Immature natural killer cell (primary cell): ENCODE measurements around the gene LHFPL2. TPM values are rescaled to one million over a fixed set of nuclear protein-coding genes. Genes with fewer than 3 reads are reported as not detected.
A peak's percentile ranks its signal among the peaks of the same experiment; 100 is the strongest.

Experiments
- DNase-seq, 3 donors: peaks; one replicate each; pipeline ENCODE4 v3.0.0; 2022; ENCODE audit warnings: mixed read lengths in 1 of 3
- H3K27ac Mint-ChIP-seq, 6 donors: one replicate each; pipeline ENCODE4 v1.8.0; 2020; ENCODE audit warnings: mixed read lengths in 6 of 6, mild to moderate bottlenecking in 5 of 6, inconsistent platforms in 4 of 6, moderate library complexity in 3 of 6
- H3K27me3 Mint-ChIP-seq, 3 donors: one replicate each; pipeline ENCODE4 v1.8.0; 2020 to 2021; ENCODE audit warnings: low read depth in 3 of 3, mild to moderate bottlenecking in 3 of 3, mixed read lengths in 3 of 3, moderate library complexity in 3 of 3, inconsistent platforms in 1 of 3
- H3K36me3 Mint-ChIP-seq, 3 donors: one replicate each; pipeline ENCODE4 v1.8.0; 2020; ENCODE audit warnings: mixed read lengths in 3 of 3, inconsistent platforms in 2 of 3, mild to moderate bottlenecking in 2 of 3
- H3K4me1 Mint-ChIP-seq, 2 donors: one replicate each; pipeline ENCODE4 v1.8.0; 2020; ENCODE audit warnings: inconsistent platforms in 2 of 2, mild to moderate bottlenecking in 2 of 2, mixed read lengths in 2 of 2, moderate library complexity in 1 of 2
- H3K4me3 Mint-ChIP-seq, 5 donors: one replicate each; pipeline ENCODE4 v1.8.0; 2020; ENCODE audit warnings: mild to moderate bottlenecking in 5 of 5, mixed read lengths in 5 of 5, inconsistent platforms in 3 of 5, moderate library complexity in 3 of 5
- H3K9me3 Mint-ChIP-seq, 6 donors: one replicate each; pipeline ENCODE4 v1.8.0; 2020; ENCODE audit warnings: mild to moderate bottlenecking in 6 of 6, mixed read lengths in 6 of 6, inconsistent platforms in 4 of 6, moderate library complexity in 3 of 6
- polyA plus RNA-seq, 3 donors: library from polyadenylated mRNA; unstranded; fragments of 300-500 nt; fragmentation: Illumina TruSeq; gene quantifications; one replicate each; pipeline ENCODE4 v1.2.3, GENCODE V29; 2021

The LHFPL2 gene
- polyA plus RNA-seq, 3 donors from 2014 or later, result 0.09 to 0.49 TPM; not detected in 1

GRCh38 chr5:78659714-78660113 is 11.1 kb upstream of the LHFPL2 start:
- no peaks in the 10 kb centered on the region for H3K36me3 Mint-ChIP-seq
- H3K27ac Mint-ChIP-seq, result no peak overlapping the region
- H3K27me3 Mint-ChIP-seq, result peaks cover 6 to 9% (median 6%) of the 10 kb centered on the region in 3 donors
- no peak overlapping the region for H3K4me3 Mint-ChIP-seq
- no peak for DNase-seq
- H3K4me1 Mint-ChIP-seq, result no peaks in the 10 kb centered on the region
- H3K9me3 Mint-ChIP-seq, result no peaks in the 10 kb centered on the region

GRCh38 chr5:78659114-78659513 is 10.5 kb upstream of the LHFPL2 start:
- H3K27ac Mint-ChIP-seq, result no peak overlapping the region
- DNase-seq, result no peak
- H3K36me3 Mint-ChIP-seq, result no peaks in the 10 kb centered on the region
- peaks cover 6 to 9% (median 6%) of the 10 kb centered on the region in 3 donors for H3K27me3 Mint-ChIP-seq
- H3K9me3 Mint-ChIP-seq, result no peaks in the 10 kb centered on the region
- H3K4me3 Mint-ChIP-seq, result no peak overlapping the region
- no peaks in the 10 kb centered on the region for H3K4me1 Mint-ChIP-seq

- H3K27me3 Mint-ChIP-seq, result peaks cover 3 to 10% (median 7%) of the 10 kb centered on the region in 3 donors
- no peak overlapping the region for H3K4me3 Mint-ChIP-seq
- no peak for DNase-seq
- H3K36me3 Mint-ChIP-seq, result no peaks in the 10 kb centered on the region
- no peaks in the 10 kb centered on the region for H3K4me1 Mint-ChIP-seq
- H3K9me3 Mint-ChIP-seq, result no peaks in the 10 kb centered on the region
- H3K27ac Mint-ChIP-seq, result no peak overlapping the region
Observed at GRCh38 chr5:78657201-78657600, 8.6 kb upstream of the LHFPL2 start.

- no peak for DNase-seq
- H3K36me3 Mint-ChIP-seq, result no peaks in the 10 kb centered on the region
- H3K27me3 Mint-ChIP-seq, result peaks cover 2 to 8% (median 5%) of the 10 kb centered on the region in 3 donors
- H3K4me1 Mint-ChIP-seq, result no peaks in the 10 kb centered on the region
- no peaks in the 10 kb centered on the region for H3K9me3 Mint-ChIP-seq
- no peak overlapping the region for H3K27ac Mint-ChIP-seq
- no peak overlapping the region for H3K4me3 Mint-ChIP-seq
Observed at GRCh38 chr5:78655746-78656290, 7.2 kb upstream of the LHFPL2 start.

- H3K27ac Mint-ChIP-seq, result no peak overlapping the region
- no peak for DNase-seq
- peaks cover 5 to 14% (median 10%) of the 10 kb centered on the region in 3 donors for H3K27me3 Mint-ChIP-seq
- no peaks in the 10 kb centered on the region for H3K36me3 Mint-ChIP-seq
- peaks cover 0 to 4% (median 0%) of the 10 kb centered on the region in 6 donors for H3K9me3 Mint-ChIP-seq
- H3K4me3 Mint-ChIP-seq, result no peak overlapping the region
- H3K4me1 Mint-ChIP-seq, result peaks cover 0 to 6% of the 10 kb centered on the region in 2 donors
Observed at GRCh38 chr5:78654386-78654785, 5.8 kb upstream of the LHFPL2 start.

- H3K36me3 Mint-ChIP-seq, result no peaks in the 10 kb centered on the region
- no peak overlapping the region for H3K27ac Mint-ChIP-seq
- peaks cover 0 to 6% of the 10 kb centered on the region in 2 donors for H3K4me1 Mint-ChIP-seq
- H3K9me3 Mint-ChIP-seq, result peaks cover 0 to 4% (median 0%) of the 10 kb centered on the region in 6 donors
- no peak overlapping the region for H3K4me3 Mint-ChIP-seq
- DNase-seq, result no peak
- H3K27me3 Mint-ChIP-seq, result peaks cover 4 to 15% (median 10%) of the 10 kb centered on the region in 3 donors
Observed at GRCh38 chr5:78653681-78654366, 5.3 kb upstream of the LHFPL2 start.

GRCh38 chr5:78653031-78653430 is 4.5 kb upstream of the LHFPL2 start:
- Mint-ChIP-seq H3K27ac (no peak overlapping the region), H3K4me1 (peaks cover 0 to 6% of the 10 kb centered on the region in 2 donors), H3K4me3 (no peak overlapping the region), H3K27me3 (peaks cover 0 to 15% (median 10%) of the 10 kb centered on the region in 3 donors), H3K9me3 (peaks cover 0 to 4% (median 0%) of the 10 kb centered on the region in 6 donors), H3K36me3 (no peaks in the 10 kb centered on the region)
- DNase-seq, result no peak

- H3K4me1 Mint-ChIP-seq, result peaks cover 14 to 18% of the 10 kb centered on the region in 2 donors
- DNase-seq, result no peak
- peaks cover 0 to 22% (median 16%) of the 10 kb centered on the region in 3 donors for H3K27me3 Mint-ChIP-seq
- H3K9me3 Mint-ChIP-seq, result peaks cover 0 to 4% (median 0%) of the 10 kb centered on the region in 6 donors
- no peaks in the 10 kb centered on the region for H3K36me3 Mint-ChIP-seq
- no peak overlapping the region for H3K4me3 Mint-ChIP-seq
- no peak overlapping the region for H3K27ac Mint-ChIP-seq
Observed at GRCh38 chr5:78651468-78651867, 2.9 kb upstream of the LHFPL2 start.

GRCh38 chr5:78650531-78650930 is 2.0 kb upstream of the LHFPL2 start:
- Mint-ChIP-seq H3K27ac (no peak overlapping the region), H3K9me3 (peaks cover 0 to 4% (median 0%) of the 10 kb centered on the region in 6 donors), H3K4me3 (peak overlapping the region in 1 of 5 donors; percentile 63), H3K27me3 (peaks cover 0 to 22% (median 22%) of the 10 kb centered on the region in 3 donors), H3K36me3 (no peaks in the 10 kb centered on the region), H3K4me1 (peaks cover 14 to 18% of the 10 kb centered on the region in 2 donors)
- DNase-seq, result no peak

GRCh38 chr5:78649861-78650496 is 1.4 kb upstream of the LHFPL2 start:
- Mint-ChIP-seq H3K4me1 (peaks cover 14 to 18% of the 10 kb centered on the region in 2 donors), H3K4me3 (peak overlapping the region; percentile 31 to 77 (median 66)), H3K36me3 (no peaks in the 10 kb centered on the region), H3K9me3 (peaks cover 0 to 4% (median 0%) of the 10 kb centered on the region in 6 donors), H3K27me3 (peaks cover 0 to 23% (median 22%) of the 10 kb centered on the region in 3 donors), H3K27ac (no peak overlapping the region)
- DNase-seq, result no peak

- H3K4me3 Mint-ChIP-seq, result peak overlapping the region in 4 of 5 donors; percentile 30 to 64 (median 47)
- H3K36me3 Mint-ChIP-seq, result no peaks in the 10 kb centered on the region
- DNase-seq, result no peak
- peaks cover 0 to 27% (median 26%) of the 10 kb centered on the region in 3 donors for H3K27me3 Mint-ChIP-seq
- H3K9me3 Mint-ChIP-seq, result peaks cover 0 to 4% (median 0%) of the 10 kb centered on the region in 6 donors
- peaks cover 14 to 18% of the 10 kb centered on the region in 2 donors for H3K4me1 Mint-ChIP-seq
- H3K27ac Mint-ChIP-seq, result no peak overlapping the region
Observed at GRCh38 chr5:78649211-78649695, 681 bp upstream of the LHFPL2 start.

- Mint-ChIP-seq H3K27ac (peak overlapping the region in 1 of 6 donors; percentile 23), H3K9me3 (peaks cover 0 to 4% (median 0%) of the 10 kb centered on the region in 6 donors), H3K36me3 (no peaks in the 10 kb centered on the region), H3K27me3 (peaks cover 0 to 29% (median 27%) of the 10 kb centered on the region in 3 donors), H3K4me1 (peaks cover 14 to 18% of the 10 kb centered on the region in 2 donors), H3K4me3 (peak overlapping the region; percentile 65 to 86 (median 84))
- no peak for DNase-seq
Observed at GRCh38 chr5:78647838-78648358, 674 bp downstream of the LHFPL2 start.

- no peaks in the 10 kb centered on the region for H3K36me3 Mint-ChIP-seq
- peaks cover 0 to 29% (median 27%) of the 10 kb centered on the region in 3 donors for H3K27me3 Mint-ChIP-seq
- H3K27ac Mint-ChIP-seq, result peak overlapping the region in 1 of 6 donors; percentile 23
- peaks cover 14 to 18% of the 10 kb centered on the region in 2 donors for H3K4me1 Mint-ChIP-seq
- H3K4me3 Mint-ChIP-seq, result peak overlapping the region; percentile 65 to 86 (median 84)
- DNase-seq, result no peak
- peaks cover 0 to 4% (median 0%) of the 10 kb centered on the region in 6 donors for H3K9me3 Mint-ChIP-seq
Observed at GRCh38 chr5:78647351-78647818, 1.2 kb downstream of the LHFPL2 start.
